ENCODE data around the gene GSC. TPM values are rescaled to one million over a fixed set of nuclear protein-coding genes. Genes with fewer than 3 reads are reported as not detected.

Gene GSC
- total and polyA plus RNA-seq, 2 of the 4 experiments (the other 2 are of a cell fraction), result not detected

- Histone ChIP-seq H3K4me2 (ENCODE audit: low read depth, low read length) (no peak overlapping the region), H2BK5ac (ENCODE audit: low read depth, low read length, poor library complexity, severe bottlenecking) (no peak overlapping the region), H3K36me3 (ENCODE audit: control insufficient read depth, insufficient read depth, low read length) (no peaks in the 10 kb centered on the region), H3K4ac (ENCODE audit: low read depth, low read length) (no peak overlapping the region), H3K9me1 (ENCODE audit: insufficient read depth, low read length) (no peaks in the 10 kb centered on the region), H2AFZ (replicated peaks; ENCODE audit: low read length, poor library complexity) (no peak overlapping the region), H3K14ac (replicated peaks; ENCODE audit: low read depth, low read length) (no peak overlapping the region), H3K9ac (ENCODE audit: low read depth, low read length) (no peak overlapping the region), H4K20me1 (ENCODE audit: insufficient read depth, low read length) (no peaks in the 10 kb centered on the region), H3K18ac (ENCODE audit: low read depth, low read length) (no peak overlapping the region), H4K91ac (ENCODE audit: insufficient read depth, low read depth, low read length) (no peak overlapping the region), H3K27ac (ENCODE audit: insufficient read depth, low read length) (no peak overlapping the region), H3K9me3 (ENCODE audit: control insufficient read depth, insufficient read depth, low read length) (no peaks in the 10 kb centered on the region), H3K79me1 (ENCODE audit: low read depth in 1 of 2, low read length in 2 of 2) (no peaks in the 10 kb centered on the region), H3K27me3 (ENCODE audit: control insufficient read depth, insufficient read depth, low read length) (no peaks in the 10 kb centered on the region; the same call in 1 of the 2 replicates), H2BK120ac (ENCODE audit: low read depth, low read length) (no peak overlapping the region), H2BK15ac (ENCODE audit: low read depth, low read length) (no peak overlapping the region), H3K4me1 (ENCODE audit: control insufficient read depth, insufficient read depth, low read length) (no peaks in the 10 kb centered on the region), H2BK20ac (ENCODE audit: low read depth, low read length) (no peak overlapping the region), H3K23ac (ENCODE audit: low read depth, low read length) (no peak overlapping the region), H4K5ac (ENCODE audit: low read depth, low read length) (no peak overlapping the region), H2AK5ac (ENCODE audit: low read depth, low read length) (no peak overlapping the region), H2AK9ac (replicated peaks; ENCODE audit: low read depth, low read length, poor library complexity) (no peak overlapping the region), H3K56ac (ENCODE audit: extremely low read depth, insufficient read depth, low read length) (no peak overlapping the region), H4K8ac (ENCODE audit: low read depth in 2 of 2, low read length in 2 of 2) (no peak overlapping the region), H3K4me3 (ENCODE audit: insufficient read depth, low read depth, low read length) (no peak overlapping the region)
- DNase-seq (no peak), ATAC-seq (ENCODE audit: low read depth) (no peak)
- BruUV-seq (replicated peaks), result no TSS peak
- intact Hi-C loops (cut with micrococcal nuclease) (no loop called here), in situ Hi-C loops (cut with MboI; ENCODE audit: low sequenced_read_pairs) (no loop called here), dilution Hi-C loops (cut with HindIII; ENCODE audit: low sequenced_read_pairs, unreplicated experiment) (no loop called here)
- WGBS, 2 experiments (ENCODE audit: extremely low coverage in 2 of 2, insufficient read length in 1 of 2), result no CpG with 5 or more reads among the region's 3 CpGs
- ChIA-PET POLR2A (ENCODE audit: unreplicated experiment) (no interaction called here), CTCF (no interaction called here)
- TF ChIP-seq CTCF (conservative IDR thresholded peaks at IDR 0.05; ENCODE audit: low read depth, low read length) (no peak), CEBPB (IDR thresholded peaks at IDR 0.05; ENCODE audit: low read depth, low read length) (no peak), ELK1 (IDR thresholded peaks at IDR 0.05; ENCODE audit: borderline replicate concordance, low read depth, low read length) (no peak), FOS (IDR thresholded peaks at IDR 0.05; ENCODE audit: low read depth, low read length) (no peak), RAD21 (IDR thresholded peaks at IDR 0.05; ENCODE audit: low read length) (no peak), RFX5 (IDR thresholded peaks at IDR 0.05; ENCODE audit: low read depth, low read length) (no peak), RCOR1 (IDR thresholded peaks at IDR 0.05; ENCODE audit: insufficient replicate concordance, low read length) (no peak), BHLHE40 (IDR thresholded peaks at IDR 0.05; ENCODE audit: low read depth, low read length) (no peak), MAZ (IDR thresholded peaks at IDR 0.05; ENCODE audit: borderline replicate concordance, low read depth, low read length) (no peak), MAFK (IDR thresholded peaks at IDR 0.05; ENCODE audit: low read depth, low read length) (no peak), SMC3 (IDR thresholded peaks at IDR 0.05; ENCODE audit: low read depth, low read length) (no peak), CHD1 (IDR thresholded peaks at IDR 0.05; ENCODE audit: low read depth, low read length) (no peak), NFE2L2 (IDR thresholded peaks at IDR 0.05; ENCODE audit: low read depth, low read length) (no peak), MXI1 (IDR thresholded peaks at IDR 0.05; ENCODE audit: borderline replicate concordance, low read depth, low read length) (no peak)
These were observed 22.2 kb downstream of the GSC start for GRCh38 chr14:94747739-94748138.

Measured in IMR-90 (cell line).